ENCODE measurements around the gene CCDC172.

DNA sequence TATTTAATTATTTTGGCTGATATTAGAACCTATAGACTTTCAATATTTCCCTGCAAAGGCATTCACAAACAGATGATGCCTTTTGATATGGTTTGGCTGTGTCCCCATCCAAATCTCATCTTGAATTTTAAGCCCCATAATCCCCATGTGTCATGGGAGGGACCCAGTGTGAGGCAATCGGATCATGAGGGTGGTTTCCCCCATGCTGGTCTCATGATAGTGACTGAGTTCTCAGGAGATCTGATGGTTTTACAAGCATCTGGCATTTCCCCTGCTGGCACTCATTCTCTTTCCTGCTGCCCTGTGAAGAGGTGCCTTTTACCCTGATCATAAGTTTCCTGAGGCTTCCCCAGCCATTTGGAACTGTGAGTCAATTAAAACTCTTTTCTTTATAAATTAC lies 94.1 kb downstream of the CCDC172 start:
- no peak for TF ChIP-seq EZH2phosphoT487 (conservative IDR thresholded peaks at IDR 0.05; ENCODE audit: low read length)
- TF ChIP-seq, protein P1, sequence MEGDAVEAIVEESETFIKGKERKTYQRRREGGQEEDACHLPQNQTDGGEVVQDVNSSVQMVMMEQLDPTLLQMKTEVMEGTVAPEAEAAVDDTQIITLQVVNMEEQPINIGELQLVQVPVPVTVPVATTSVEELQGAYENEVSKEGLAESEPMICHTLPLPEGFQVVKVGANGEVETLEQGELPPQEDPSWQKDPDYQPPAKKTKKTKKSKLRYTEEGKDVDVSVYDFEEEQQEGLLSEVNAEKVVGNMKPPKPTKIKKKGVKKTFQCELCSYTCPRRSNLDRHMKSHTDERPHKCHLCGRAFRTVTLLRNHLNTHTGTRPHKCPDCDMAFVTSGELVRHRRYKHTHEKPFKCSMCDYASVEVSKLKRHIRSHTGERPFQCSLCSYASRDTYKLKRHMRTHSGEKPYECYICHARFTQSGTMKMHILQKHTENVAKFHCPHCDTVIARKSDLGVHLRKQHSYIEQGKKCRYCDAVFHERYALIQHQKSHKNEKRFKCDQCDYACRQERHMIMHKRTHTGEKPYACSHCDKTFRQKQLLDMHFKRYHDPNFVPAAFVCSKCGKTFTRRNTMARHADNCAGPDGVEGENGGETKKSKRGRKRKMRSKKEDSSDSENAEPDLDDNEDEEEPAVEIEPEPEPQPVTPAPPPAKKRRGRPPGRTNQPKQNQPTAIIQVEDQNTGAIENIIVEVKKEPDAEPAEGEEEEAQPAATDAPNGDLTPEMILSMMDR (IDR thresholded peaks at IDR 0.05; ENCODE audit: insufficient read depth, low read length, poor library complexity, severe bottlenecking): no peak

All from SU-DHL-6 (cell line).